Activated CD8-positive, alpha-beta memory T cell treated with anti-CD3 and anti-CD28 coated beads, Interleukin-2, amount 50 U/mL, for 24 hours (primary cell): ENCODE measurements around the gene AUH.
"Not testable (repeated sequence)": the region's sequence is repeated elsewhere in the genome, so short reads cannot be mapped to it uniquely, and the experiment has no call there.

ENCODE experiments used
- DNase-seq: peaks from one replicate; pipeline ENCODE4 v3.0.0-alpha.2; 2020; ENCODE audit errors: extremely low read depth

The AUH gene

GRCh38 chr9:91361291-91362050 lies at the start of gene AUH:
Gene AUH, minus strand, starts transcription at chr9:91361918. Its CDS starts 29 bp downstream, at chr9:91361889.
- DNase-seq, result peak; percentile 36

- no peak for DNase-seq
These were observed 49.5 kb upstream of the AUH start for GRCh38 chr9:91411096-91411771.

GRCh38 chr9:91410161-91410560 lies 48.4 kb upstream of the AUH start:
- DNase-seq, result no peak

GRCh38 chr9:91408475-91408874 lies 46.8 kb upstream of the AUH start:
- DNase-seq, result no peak

- DNase-seq, result no peak
These were observed 46.0 kb upstream of the AUH start for GRCh38 chr9:91407580-91408318.

GRCh38 chr9:91405343-91406077 lies 43.8 kb upstream of the AUH start:
- no peak for DNase-seq

GRCh38 chr9:91403665-91404543 lies 42.2 kb upstream of the AUH start:
- no peak for DNase-seq

GRCh38 chr9:91398926-91399325 lies 37.2 kb upstream of the AUH start:
- DNase-seq, result no peak

- DNase-seq, result no peak
These were observed 34.1 kb upstream of the AUH start for GRCh38 chr9:91395553-91396471.

- DNase-seq, result no peak
These were observed 33.4 kb upstream of the AUH start for GRCh38 chr9:91395106-91395552.

- no peak for DNase-seq
These were observed 32.1 kb upstream of the AUH start for GRCh38 chr9:91393826-91394225.

GRCh38 chr9:91392435-91392834 lies 30.7 kb upstream of the AUH start:
- DNase-seq, result no peak

- DNase-seq, result no peak
These were observed 30.1 kb upstream of the AUH start for GRCh38 chr9:91391818-91392217.

GRCh38 chr9:91391412-91391811 lies 29.7 kb upstream of the AUH start:
- no peak for DNase-seq

- DNase-seq, result not testable (repeated sequence)
These were observed 28.0 kb upstream of the AUH start for GRCh38 chr9:91389686-91390085.

GRCh38 chr9:91386765-91387164 lies 25.0 kb upstream of the AUH start:
- no peak for DNase-seq

- DNase-seq, result no peak
These were observed 23.2 kb upstream of the AUH start for GRCh38 chr9:91384954-91385353.

- DNase-seq, result no peak
These were observed 21.9 kb upstream of the AUH start for GRCh38 chr9:91383577-91383976.

GRCh38 chr9:91382298-91382697 lies 20.6 kb upstream of the AUH start:
- no peak for DNase-seq

GRCh38 chr9:91379426-91379825 lies 17.7 kb upstream of the AUH start:
- no peak for DNase-seq
